Hepatocyte (in vitro differentiated cells): ENCODE measurements around the gene WDR75. TPM values are rescaled to one million over a fixed set of nuclear protein-coding genes. Genes with fewer than 3 reads are reported as not detected.
"Not testable (repeated sequence)": the region's sequence is repeated elsewhere in the genome, so short reads cannot be mapped to it uniquely, and the experiment has no call there.

Experiments used
- DNase-seq: peaks from one replicate; pipeline ENCODE4 v3.0.0-alpha.2; 2016; ENCODE audit warnings: low spot score
- H2AFZ ChIP-seq: fragments of 200-600 bp; sonication (generic); 2 replicates; pipeline ENCODE4 v1.6.0; 2016; ENCODE audit warnings: antibody characterized with exemption, mild to moderate bottlenecking
- H3K27ac ChIP-seq: fragments of 200-600 bp; sonication (generic); 2 replicates; pipeline ENCODE4 v1.5.1; 2016; ENCODE audit warnings: mild to moderate bottlenecking
- H3K27me3 ChIP-seq: fragments of 200-600 bp; sonication (generic); 2 replicates; pipeline ENCODE4 v1.6.1; 2016
- H3K36me3 ChIP-seq: fragments of 200-600 bp; sonication (generic); replicated peaks from 2 replicates; pipeline ENCODE4 v1.5.1; 2016; ENCODE audit warnings: low read depth; ENCODE audit not compliant: insufficient read depth
- H3K4me1 ChIP-seq: fragments of 200-600 bp; sonication (generic); 2 replicates; pipeline ENCODE4 v1.5.1; 2016; ENCODE audit warnings: mild to moderate bottlenecking, moderate library complexity; ENCODE audit not compliant: insufficient read depth
- H3K4me2 ChIP-seq: fragments of 200-600 bp; sonication (generic); 2 replicates; pipeline ENCODE4 v1.6.0; 2016
- H3K4me3 ChIP-seq: fragments of 200-600 bp; sonication (generic); 2 replicates; pipeline ENCODE4 v1.5.1; 2016; ENCODE audit warnings: mild to moderate bottlenecking
- H3K79me2 ChIP-seq: fragments of 200-600 bp; sonication (generic); 2 replicates; pipeline ENCODE4 v1.6.0; 2017; ENCODE audit warnings: mild to moderate bottlenecking
- H3K9me2 ChIP-seq: fragments of 200-600 bp; sonication (generic); replicated peaks from 2 replicates; pipeline ENCODE4 v1.6.0; 2017; ENCODE audit warnings: mild to moderate bottlenecking; ENCODE audit not compliant: insufficient read depth
- H3K9me3 ChIP-seq: fragments of 200-600 bp; sonication (generic); 2 replicates; pipeline ENCODE4 v1.5.1; 2016; ENCODE audit warnings: low read depth, mild to moderate bottlenecking
- H4K20me1 ChIP-seq: fragments of 200-600 bp; sonication (generic); 2 replicates; pipeline ENCODE4 v1.6.0; 2016; ENCODE audit warnings: mild to moderate bottlenecking; ENCODE audit not compliant: insufficient read depth, poor library complexity, severe bottlenecking
- CTCF ChIP-seq: fragments of 200-600 bp; sonication (generic); IDR thresholded peaks from 2 replicates; pipeline ENCODE4 v1.5.1; 2016; ENCODE audit warnings: antibody characterized with exemption, mild to moderate bottlenecking; ENCODE audit not compliant: poor library complexity
- EZH2 ChIP-seq: fragments of 200-600 bp; sonication (generic); IDR thresholded peaks from 2 replicates; pipeline ENCODE4 v1.6.1; 2016; ENCODE audit warnings: antibody characterized with exemption, mild to moderate bottlenecking, borderline replicate concordance
- EZH2phosphoT487 ChIP-seq: fragments of 200-600 bp; sonication (generic); IDR thresholded peaks from one replicate; pipeline ENCODE4 v1.6.1; 2018; ENCODE audit warnings: antibody characterized with exemption, mild to moderate bottlenecking, low read depth, moderate library complexity; ENCODE audit not compliant: unreplicated experiment, severe bottlenecking
- WGBS: methylation state at CpG from one replicate; pipeline ENCODE4 v1.1.6; 2016; ENCODE audit warnings: low lambda C conversion rate; ENCODE audit errors: missing lambda C conversion rate; 5-methylcytosine and 5-hydroxymethylcytosine counted together
- polyA plus RNA-seq: library from polyadenylated mRNA; unstranded; fragments of >200 nt; fragmentation: Nextera tagmentation; extraction: Ambion mirVana; gene quantifications from 2 replicates; pipeline ENCODE4 v1.2.1, GENCODE V29; 2016
- total RNA-seq: library from RNA; depleted of rRNA; stranded (reverse); fragments of >200 nt; gene quantifications from 2 replicates; pipeline ENCODE4 v1.2.3, GENCODE V29; 2014

Gene WDR75
- total and polyA plus RNA-seq, 2 experiments from 2014 or later: 21.0 to 45.3 TPM

GRCh38 chr2:189477756-189478155 is 36.5 kb downstream of the WDR75 start:
- 100% methylated on average over 1 of the region's 1 CpG for WGBS
- H2AFZ ChIP-seq: no peak overlapping the region
- no peaks in the 10 kb centered on the region for H3K36me3 ChIP-seq
- TF ChIP-seq EZH2 (no peak), CTCF (no peak), EZH2phosphoT487 (no peak)
- no peaks in the 10 kb centered on the region for H3K9me3 ChIP-seq
- H3K27me3 ChIP-seq: no peaks in the 10 kb centered on the region
- no peak for DNase-seq
- no peaks in the 10 kb centered on the region for H3K9me2 ChIP-seq
- H3K4me3 ChIP-seq: no peak overlapping the region
- no peak overlapping the region for H3K27ac ChIP-seq
- H3K4me1 ChIP-seq: no peaks in the 10 kb centered on the region
- H3K4me2 ChIP-seq: no peak overlapping the region
- no peaks in the 10 kb centered on the region for H3K79me2 ChIP-seq
- no peaks in the 10 kb centered on the region for H4K20me1 ChIP-seq

- 96% methylated on average over 5 of the region's 5 CpGs for WGBS
- DNase-seq, H3K4me2 ChIP-seq: not testable (repeated sequence)
Observed at GRCh38 chr2:189478289-189478688, 37.0 kb downstream of the WDR75 start.

GRCh38 chr2:189481071-189481470 is 39.8 kb downstream of the WDR75 start:
- DNase-seq: no peak
- Histone ChIP-seq H3K79me2 (no peaks in the 10 kb centered on the region), H3K4me1 (no peaks in the 10 kb centered on the region)

More at GRCh38 chr2:189478289-189478688, 37.0 kb downstream of the WDR75 start:
- not testable (repeated sequence) for H3K4me1 ChIP-seq, H3K9me2 ChIP-seq, H3K27ac ChIP-seq, H3K27me3 ChIP-seq, H2AFZ ChIP-seq, H3K79me2 ChIP-seq, H3K4me3 ChIP-seq, H3K9me3 ChIP-seq, H3K36me3 ChIP-seq, H4K20me1 ChIP-seq

GRCh38 chr2:189483571-189483970 is 42.3 kb downstream of the WDR75 start:
- Histone ChIP-seq H3K9me3 (no peaks in the 10 kb centered on the region), H3K36me3 (no peaks in the 10 kb centered on the region), H3K4me3 (no peak overlapping the region), H3K4me2 (no peak overlapping the region), H2AFZ (no peak overlapping the region), H3K9me2 (no peaks in the 10 kb centered on the region), H3K27ac (no peak overlapping the region), H3K4me1 (no peaks in the 10 kb centered on the region), H4K20me1 (no peaks in the 10 kb centered on the region), H3K79me2 (no peaks in the 10 kb centered on the region), H3K27me3 (no peaks in the 10 kb centered on the region)
- TF ChIP-seq EZH2 (no peak), CTCF (no peak), EZH2phosphoT487 (no peak)
- 77% methylated on average over 4 of the region's 4 CpGs for WGBS
- DNase-seq: no peak

More at GRCh38 chr2:189481071-189481470, 39.8 kb downstream of the WDR75 start:
- Histone ChIP-seq H3K27ac (no peak overlapping the region), H3K9me2 (no peaks in the 10 kb centered on the region), H3K4me2 (no peak overlapping the region), H3K36me3 (no peaks in the 10 kb centered on the region), H3K4me3 (no peak overlapping the region), H2AFZ (no peak overlapping the region), H3K27me3 (no peaks in the 10 kb centered on the region), H4K20me1 (no peaks in the 10 kb centered on the region), H3K9me3 (no peaks in the 10 kb centered on the region)
- 79% methylated on average over 1 of the region's 1 CpG for WGBS
- TF ChIP-seq EZH2phosphoT487: no peak
- TF ChIP-seq CTCF: no peak
- no peak for TF ChIP-seq EZH2
